Tibial nerve (tissue), 4 donors: ENCODE results near the gene DEFB131A. TPM values are rescaled to one million over a fixed set of nuclear protein-coding genes. Genes with fewer than 3 reads are reported as not detected.
"Not testable (repeated sequence)": the region's sequence is repeated elsewhere in the genome, so short reads cannot be mapped to it uniquely, and the experiment has no call there.

Experiments
- DNase-seq, 2 donors: peaks; one replicate each; pipeline ENCODE4 v3.0.0-alpha.2; 2019; ENCODE audit warnings: low spot score in 2 of 2
- H3K27ac ChIP-seq, 4 donors: fragments of 200-600 bp; sonication (generic) in 3 of 4; one replicate each; pipeline ENCODE4 v1.5.1; 2017 to 2019; ENCODE audit warnings: mild to moderate bottlenecking in 1 of 4
- H3K27me3 ChIP-seq, 2 donors: fragments of 200-600 bp; sonication (generic) in 1 of 2; one replicate each; pipeline versions ENCODE4 v1.5.1 to v1.6.0; 2017 to 2019
- H3K36me3 ChIP-seq, 3 donors: fragments of 200-600 bp; sonication (generic); one replicate each; pipeline ENCODE4 v1.5.1; 2018 to 2019
- H3K4me1 ChIP-seq, 4 donors: fragments of 200-600 bp; sonication (generic) in 3 of 4; one replicate each; pipeline ENCODE4 v1.5.1; 2017 to 2019
- H3K4me3 ChIP-seq, 4 donors: fragments of 200-600 bp; sonication (generic) in 3 of 4; one replicate each; pipeline ENCODE4 v1.5.1; 2017 to 2019; ENCODE audit warnings: mild to moderate bottlenecking in 1 of 4, moderate library complexity in 1 of 4
- H3K9me3 ChIP-seq, 4 donors: fragments of 200-600 bp; sonication (generic) in 3 of 4; one replicate each; pipeline ENCODE4 v1.5.1; 2017 to 2019
- CTCF ChIP-seq, 5 experiments: fragments of 200-600 bp in 3 of 5; fragments of 450-650 bp in 2 of 5; sonication (generic) in 3 of 5; IDR thresholded peaks; one replicate each; pipeline ENCODE4 v1.5.1; 2016 to 2019; ENCODE audit warnings: antibody characterized with exemption in 5 of 5, mild to moderate bottlenecking in 3 of 5, moderate library complexity in 2 of 5
- WGBS, 2 donors: methylation state at CpG; one replicate each; pipeline ENCODE4 v1.1.5; 2018; 5-methylcytosine and 5-hydroxymethylcytosine counted together
- small RNA-seq: library from RNA; depleted of rRNA; stranded (forward); fragments of <200 nt; gene quantifications from one replicate; pipeline ENCODE3, GENCODE V24; 2016
- total RNA-seq, 4 donors: library from RNA; depleted of rRNA; stranded (reverse); fragments of >200 nt; gene quantifications; one replicate each; pipeline ENCODE4 v1.1.0, GENCODE V29; 2016

Gene DEFB131A
- total RNA-seq, 4 donors from 2014 or later = not detected

GRCh38 chr4:9495443-9495842, 51.2 kb downstream of the DEFB131A start:
- H3K36me3 ChIP-seq, H3K4me3 ChIP-seq, H3K9me3 ChIP-seq, H3K27ac ChIP-seq, H3K4me1 ChIP-seq: not testable (repeated sequence)
- peak; percentile 30 to 47 for DNase-seq
- H3K27me3 ChIP-seq = peaks cover 0 to 12% of the 10 kb centered on the region in 2 donors
- peak in 2 of 5 experiments; percentile 26 to 28 for TF ChIP-seq CTCF (IDR thresholded peaks at IDR 0.05)
- WGBS, 2 donors = 4% methylated on average over 9 of the region's 12 CpGs; no CpG with 5 or more reads in 1 of the 2 donors

- not testable (repeated sequence) for H3K4me1 ChIP-seq, H3K36me3 ChIP-seq, H3K27ac ChIP-seq, H3K4me3 ChIP-seq, H3K9me3 ChIP-seq, DNase-seq
- H3K27me3 ChIP-seq = peaks cover 0 to 12% of the 10 kb centered on the region in 2 donors
- WGBS, 2 donors = 0 to 3% methylated on average over 24 to 60 of the region's 86 CpGs
Observed at GRCh38 chr4:9497575-9498467, 53.6 kb downstream of the DEFB131A start.

GRCh38 chr4:9498468-9499040, 54.3 kb downstream of the DEFB131A start:
- not testable (repeated sequence) for H3K4me3 ChIP-seq, H3K27ac ChIP-seq, H3K4me1 ChIP-seq, H3K36me3 ChIP-seq, DNase-seq, H3K9me3 ChIP-seq
- H3K27me3 ChIP-seq = peaks cover 0 to 12% of the 10 kb centered on the region in 2 donors
- 8 to 39% methylated on average over 16 to 17 of the region's 33 CpGs for WGBS, 2 donors

GRCh38 chr4:9499974-9500487, 55.8 kb downstream of the DEFB131A start:
- not testable (repeated sequence) for H3K4me3 ChIP-seq, H3K4me1 ChIP-seq, H3K27ac ChIP-seq, DNase-seq, H3K36me3 ChIP-seq, H3K9me3 ChIP-seq
- H3K27me3 ChIP-seq = peaks cover 0 to 12% of the 10 kb centered on the region in 2 donors
- WGBS, 2 donors = 86 to 88% methylated on average over 11 to 16 of the region's 16 CpGs

Small RNA genes within 50 kb of the gene (small RNA-seq; reads per million reads assigned to genes)
- not detected for gene RNA5SP153

Other genes starting within 250 kb of the DEFB131A start
- gene USP17L10, start 233.8 kb upstream of the DEFB131A start, total RNA-seq = not detected
- gene USP17L11, start 229.0 kb upstream of the DEFB131A start, total RNA-seq = not detected
- not detected for gene USP17L12, start 224.3 kb upstream of the DEFB131A start, total RNA-seq
- gene USP17L13, start 219.5 kb upstream of the DEFB131A start, total RNA-seq = not detected
- not detected for gene USP17L15, start 210.0 kb upstream of the DEFB131A start, total RNA-seq
- gene USP17L17, start 200.5 kb upstream of the DEFB131A start, total RNA-seq = not detected
- not detected for gene USP17L18, start 195.8 kb upstream of the DEFB131A start, total RNA-seq
- not detected for gene USP17L19, start 191.0 kb upstream of the DEFB131A start, total RNA-seq
- not detected for gene USP17L20, start 186.3 kb upstream of the DEFB131A start, total RNA-seq
- not detected for gene USP17L21, start 181.5 kb upstream of the DEFB131A start, total RNA-seq
- not detected for gene USP17L22, start 176.8 kb upstream of the DEFB131A start, total RNA-seq
- gene USP17L24, start 119.2 kb upstream of the DEFB131A start, total RNA-seq = not detected
- gene USP17L25, start 114.5 kb upstream of the DEFB131A start, total RNA-seq = not detected
- gene USP17L26, start 109.8 kb upstream of the DEFB131A start, total RNA-seq = not detected
- gene USP17L5, start 105.0 kb upstream of the DEFB131A start, total RNA-seq = not detected
- not detected for gene USP17L27, start 100.3 kb upstream of the DEFB131A start, total RNA-seq
- not detected for gene USP17L28, start 95.5 kb upstream of the DEFB131A start, total RNA-seq
- not detected for gene USP17L29, start 90.8 kb upstream of the DEFB131A start, total RNA-seq
- gene USP17L30, start 81.3 kb upstream of the DEFB131A start, total RNA-seq = not detected